Hematopoietic multipotent progenitor cell (in vitro differentiated cells): ENCODE measurements around the gene CLDN16. TPM values are rescaled to one million over a fixed set of nuclear protein-coding genes. Genes with fewer than 3 reads are reported as not detected.

Experiments used
- DNase-seq, 3 donors: peaks; one replicate each; pipeline ENCODE4 v3.0.0-alpha.2; 2011 to 2015; ENCODE audit warnings: low read depth in 2 of 3, low spot score in 2 of 3
- total RNA-seq: library from RNA; depleted of rRNA; stranded (reverse); fragments of >200 nt; gene quantifications from one replicate; pipeline ENCODE4 v1.2.3, GENCODE V29; 2012

Gene CLDN16
- total RNA-seq, 1 donor: not detected

- no peak for DNase-seq
Measured at GRCh38 chr3:190378240-190378891, 9.6 kb upstream of the CLDN16 start.

GRCh38 chr3:190380184-190380583 is 7.8 kb upstream of the CLDN16 start:
- no peak for DNase-seq

- no peak for DNase-seq
Measured at GRCh38 chr3:190381441-190381840, 6.5 kb upstream of the CLDN16 start.

- no peak for DNase-seq
Measured at GRCh38 chr3:190382082-190382481, 5.9 kb upstream of the CLDN16 start.

GRCh38 chr3:190384309-190384756 is 3.6 kb upstream of the CLDN16 start:
- DNase-seq: peak in 2 of 3 donors; percentile 47 to 62

GRCh38 chr3:190385731-190386688 is 2.0 kb upstream of the CLDN16 start:
- no peak for DNase-seq

GRCh38 chr3:190388703-190389102 is 740 bp downstream of the CLDN16 start:
- DNase-seq: no peak

- DNase-seq: no peak
Measured at GRCh38 chr3:190396001-190396400, 8.0 kb downstream of the CLDN16 start.

GRCh38 chr3:190397889-190398288 is 9.9 kb downstream of the CLDN16 start:
- no peak for DNase-seq

GRCh38 chr3:190399677-190400076 is 11.7 kb downstream of the CLDN16 start:
- DNase-seq: no peak

- peak in 2 of 3 donors; percentile 11 to 54 for DNase-seq
Measured at GRCh38 chr3:190401963-190402362, 14.0 kb downstream of the CLDN16 start.

- no peak for DNase-seq
Measured at GRCh38 chr3:190404715-190405114, 16.8 kb downstream of the CLDN16 start.

- no peak for DNase-seq
Measured at GRCh38 chr3:190414297-190414696, 26.3 kb downstream of the CLDN16 start.

GRCh38 chr3:190424108-190424477 is 36.1 kb downstream of the CLDN16 start:
- DNase-seq: no peak

- DNase-seq: peak in 2 of 3 donors; percentile 54 to 75
Measured at GRCh38 chr3:190424478-190425439, 36.8 kb downstream of the CLDN16 start.

- no peak for DNase-seq
Measured at GRCh38 chr3:190425833-190426232, 37.9 kb downstream of the CLDN16 start.

GRCh38 chr3:190426806-190427507 is 39.0 kb downstream of the CLDN16 start:
- no peak for DNase-seq

GRCh38 chr3:190429681-190430080 is 41.7 kb downstream of the CLDN16 start:
- no peak for DNase-seq

GRCh38 chr3:190430906-190431305 is 42.9 kb downstream of the CLDN16 start:
- no peak for DNase-seq

GRCh38 chr3:190432216-190432615 is 44.3 kb downstream of the CLDN16 start:
- DNase-seq: no peak
